WERI-Rb-1 (cell line): ENCODE measurements around the gene ZBTB7B.

Experiments
- DNase-seq: peaks from one replicate; pipeline ENCODE4 v3.0.0-alpha.2; 2020
- H3K27ac ChIP-seq: fragments of 250-450 bp; sonication (Bioruptor Pico); 2 replicates; pipeline ENCODE4 v1.5.1; 2020; ENCODE audit warnings: mild to moderate bottlenecking, moderate library complexity
- H3K27me3 ChIP-seq: fragments of 250-450 bp; sonication (Bioruptor Pico); 2 replicates; pipeline ENCODE4 v1.5.1; 2021; ENCODE audit warnings: mild to moderate bottlenecking, low read depth, moderate library complexity; ENCODE audit not compliant: insufficient read depth, severe bottlenecking
- H3K36me3 ChIP-seq: fragments of 250-450 bp; sonication (Bioruptor Pico); 2 replicates; pipeline ENCODE4 v1.5.1; 2020; ENCODE audit warnings: mild to moderate bottlenecking, moderate library complexity
- H3K4me3 ChIP-seq: 2 replicates; pipeline ENCODE4 v1.5.1; 2011; ENCODE audit warnings: low read depth, mild to moderate bottlenecking, control low read depth, low read length
- H3K9me3 ChIP-seq: fragments of 250-450 bp; sonication (Bioruptor Pico); 2 replicates; pipeline ENCODE4 v1.5.1; 2021; ENCODE audit warnings: mild to moderate bottlenecking, moderate library complexity; ENCODE audit not compliant: severe bottlenecking
- CTCF ChIP-seq: IDR thresholded peaks from 2 replicates; pipeline ENCODE4 v1.5.1; 2011; ENCODE audit warnings: low read depth, mild to moderate bottlenecking, control low read depth, inconsistent platforms, low read length

ZBTB7B gene

GRCh38 chr1:155037851-155038441 lies 35.3 kb downstream of the ZBTB7B start:
- no peaks in the 10 kb centered on the region for H3K9me3 ChIP-seq
- H3K27me3 ChIP-seq, result no peaks in the 10 kb centered on the region
- no peak for TF ChIP-seq CTCF
- DNase-seq, result no peak
- H3K36me3 ChIP-seq, result no peaks in the 10 kb centered on the region
- no peak overlapping the region for H3K27ac ChIP-seq
- no peak overlapping the region for H3K4me3 ChIP-seq

GRCh38 chr1:155038602-155039307 lies 36.2 kb downstream of the ZBTB7B start:
- H3K27me3 ChIP-seq, result no peaks in the 10 kb centered on the region

GRCh38 chr1:155039308-155039669 lies 36.7 kb downstream of the ZBTB7B start:
- no peak overlapping the region for H3K4me3 ChIP-seq
- no peak overlapping the region for H3K27ac ChIP-seq
- H3K36me3 ChIP-seq, result no peaks in the 10 kb centered on the region
- no peaks in the 10 kb centered on the region for H3K27me3 ChIP-seq
- DNase-seq, result no peak
- TF ChIP-seq CTCF, result no peak
- no peaks in the 10 kb centered on the region for H3K9me3 ChIP-seq

More at GRCh38 chr1:155038602-155039307, 36.2 kb downstream of the ZBTB7B start:
- H3K9me3 ChIP-seq, result no peaks in the 10 kb centered on the region
- no peak overlapping the region for H3K27ac ChIP-seq
- H3K36me3 ChIP-seq, result no peaks in the 10 kb centered on the region
- no peak for DNase-seq
- no peak overlapping the region for H3K4me3 ChIP-seq
- TF ChIP-seq CTCF, result no peak

GRCh38 chr1:155040358-155041093 lies 37.9 kb downstream of the ZBTB7B start:
- H3K4me3 ChIP-seq, result no peak overlapping the region
- TF ChIP-seq CTCF, result no peak
- H3K27me3 ChIP-seq, result no peaks in the 10 kb centered on the region
- no peak for DNase-seq
- no peak overlapping the region for H3K27ac ChIP-seq
- no peaks in the 10 kb centered on the region for H3K9me3 ChIP-seq
- no peaks in the 10 kb centered on the region for H3K36me3 ChIP-seq

GRCh38 chr1:155042789-155043188 lies 40.2 kb downstream of the ZBTB7B start:
- Histone ChIP-seq H3K4me3 (no peak overlapping the region), H3K9me3 (no peaks in the 10 kb centered on the region), H3K27ac (no peak overlapping the region), H3K27me3 (no peaks in the 10 kb centered on the region), H3K36me3 (no peaks in the 10 kb centered on the region)
- no peak for TF ChIP-seq CTCF
- no peak for DNase-seq
